Keratinocyte (primary cell): Measurements from ENCODE around the gene TPRX1. TPM values are rescaled to one million over a fixed set of nuclear protein-coding genes. Genes with fewer than 3 reads are reported as not detected.
"Not testable (repeated sequence)": the region's sequence is repeated elsewhere in the genome, so short reads cannot be mapped to it uniquely, and the experiment has no call there.

ENCODE experiments used
- DNase-seq: peaks from one replicate; pipeline ENCODE4 v3.0.0-alpha.2; 2011; ENCODE audit warnings: low read depth, missing footprints, low spot score
- FAIRE-seq: peaks from 2 replicates; lab custom pipeline; 2011; peaks lifted over from hg19 to GRCh38; lab: Jason Lieb, UNC
- H2AFZ ChIP-seq: 2 replicates; pipeline ENCODE4 v1.6.0; 2012; ENCODE audit warnings: low read length, control low read depth, inconsistent platforms; ENCODE audit not compliant: control insufficient read depth
- H3K27ac ChIP-seq: 2 replicates; pipeline ENCODE4 v1.5.1; 2011; ENCODE audit warnings: low read length; ENCODE audit not compliant: control insufficient read depth, insufficient read depth
- H3K27me3 ChIP-seq: 3 replicates; pipeline ENCODE4 v1.6.0; 2011; ENCODE audit warnings: low read length; ENCODE audit not compliant: control insufficient read depth, insufficient read depth; ENCODE audit errors: extremely low read depth
- H3K36me3 ChIP-seq, 2 experiments: 2 replicates in 1 of 2; 3 replicates in 1 of 2; pipeline ENCODE4 v1.5.1; 2011; ENCODE audit warnings: low read length in 2 of 2, mild to moderate bottlenecking in 1 of 2; ENCODE audit not compliant: control insufficient read depth in 2 of 2, insufficient read depth in 2 of 2; ENCODE audit errors: extremely low read depth in 1 of 2
- H3K4me1 ChIP-seq: 3 replicates; pipeline ENCODE4 v1.5.1; 2011; ENCODE audit warnings: low read length; ENCODE audit not compliant: control insufficient read depth, insufficient read depth; ENCODE audit errors: extremely low read depth
- H3K4me2 ChIP-seq: 3 replicates; pipeline ENCODE4 v1.6.0; 2011; ENCODE audit warnings: low read depth, low read length; ENCODE audit not compliant: control insufficient read depth, insufficient read depth; ENCODE audit errors: extremely low read depth
- H3K4me3 ChIP-seq, 3 experiments: fragments of 200-600 bp in 1 of 3; sonication (generic) in 1 of 3; 2 replicates in 2 of 3; 3 replicates in 1 of 3; pipeline ENCODE4 v1.5.1; 2011 to 2016; ENCODE audit warnings: low read length in 3 of 3, mild to moderate bottlenecking in 3 of 3, control low read depth in 2 of 3, inconsistent platforms in 1 of 3, low read depth in 1 of 3, mixed read lengths in 1 of 3, mixed run types in 1 of 3, moderate library complexity in 1 of 3; ENCODE audit not compliant: control insufficient read depth in 2 of 3, insufficient read depth in 2 of 3; ENCODE audit errors: extremely low read depth in 1 of 3
- H3K79me2 ChIP-seq: 2 replicates; pipeline ENCODE4 v1.6.0; 2012; ENCODE audit warnings: low read length; ENCODE audit not compliant: control insufficient read depth, insufficient read depth
- H3K9ac ChIP-seq: 3 replicates; pipeline ENCODE4 v1.6.0; 2011; ENCODE audit warnings: low read length; ENCODE audit not compliant: control insufficient read depth, insufficient read depth; ENCODE audit errors: extremely low read depth
- H3K9me1 ChIP-seq: 3 replicates; pipeline ENCODE4 v1.6.0; 2011; ENCODE audit warnings: low read length; ENCODE audit not compliant: control insufficient read depth, insufficient read depth; ENCODE audit errors: extremely low read depth
- H3K9me3 ChIP-seq: 2 replicates; pipeline ENCODE4 v1.5.1; 2012; ENCODE audit warnings: low read depth, low read length; ENCODE audit not compliant: control insufficient read depth
- H4K20me1 ChIP-seq: 3 replicates; pipeline ENCODE4 v1.6.0; 2011; ENCODE audit warnings: low read length; ENCODE audit not compliant: control insufficient read depth, insufficient read depth; ENCODE audit errors: extremely low read depth
- EZH2 ChIP-seq: IDR thresholded peaks from one replicate; pipeline ENCODE4 v1.6.1; 2012; ENCODE audit warnings: inconsistent platforms, mild to moderate bottlenecking, low read length, moderate library complexity
- dilution Hi-C: fragments of 300-500 bp; cut with MboI; formaldehyde crosslinking; loops from one replicate; pipeline ENCODE4 v1.7.0; 2020; ENCODE audit warnings: low sequenced_read_pairs; ENCODE audit not compliant: extremely low pct_ligation_motif_present
- polyA plus RNA-seq, 5 experiments: library from polyadenylated mRNA; depleted of rRNA in 3 of 5; stranded (reverse) in 3 of 5; stranded (forward) in 1 of 5; unstranded in 1 of 5; fragments of >200 nt; gene quantifications; 1 replicate in 1 of 5; 2 replicates in 3 of 5; 3 replicates in 1 of 5; pipeline versions ENCODE4 v1.2.1 to v1.2.3, GENCODE V29; 2011 to 2012; ENCODE audit warnings: missing spikeins in 2 of 5, low read depth in 1 of 5, low replicate concordance in 1 of 5
- TF ChIP-seq, protein P1 (sequence below), 3 experiments: IDR thresholded peaks in 1 of 3; conservative IDR thresholded peaks in 1 of 3; optimal IDR thresholded peaks in 1 of 3; 2 replicates in 2 of 3; 3 replicates in 1 of 3; pipeline versions ENCODE3 to v1.5.1; 2011; ENCODE audit warnings: low read length in 3 of 3, mild to moderate bottlenecking in 3 of 3, moderate library complexity in 2 of 3, control low read depth in 1 of 3, inconsistent platforms in 1 of 3; ENCODE audit not compliant: insufficient read depth in 2 of 3; ENCODE audit errors: extremely low read depth in 1 of 3

Gene TPRX1
- polyA plus RNA-seq, 1 donor (not counting 4 experiments of a cell fraction or from before 2014, with no cell fraction given): not detected

DNA sequence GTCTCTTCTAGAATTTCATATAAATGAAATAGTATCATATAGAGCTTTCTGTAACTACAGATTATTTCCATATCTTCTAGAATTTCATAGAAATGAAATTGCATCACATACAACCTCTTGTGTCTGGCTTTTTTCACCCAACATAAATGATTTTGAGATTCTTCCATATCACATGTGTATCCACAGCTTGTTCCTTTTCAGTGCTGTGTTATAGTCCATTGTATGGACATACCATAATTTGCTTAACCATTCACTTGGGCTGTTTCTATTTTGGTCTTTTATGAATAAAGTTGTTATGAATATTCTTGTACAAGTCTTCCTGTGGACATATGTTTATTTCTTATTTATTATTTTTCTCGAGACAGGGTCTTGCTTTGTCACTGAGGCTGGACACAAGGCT lies 11.7 kb downstream of the TPRX1 start:
- Histone ChIP-seq H3K4me1 (peaks cover 6% of the 10 kb centered on the region), H2AFZ (no peak overlapping the region), H3K4me3 (no peak overlapping the region), H4K20me1 (no peaks in the 10 kb centered on the region), H3K27ac (no peak overlapping the region), H3K4me2 (no peak overlapping the region), H3K9ac (no peak overlapping the region), H3K36me3 (no peaks in the 10 kb centered on the region), H3K9me1 (no peaks in the 10 kb centered on the region), H3K79me2 (no peaks in the 10 kb centered on the region), H3K9me3 (no peaks in the 10 kb centered on the region), H3K27me3 (no peaks in the 10 kb centered on the region)
- FAIRE-seq (no peak), DNase-seq (no peak)
- TF ChIP-seq, protein P1, sequence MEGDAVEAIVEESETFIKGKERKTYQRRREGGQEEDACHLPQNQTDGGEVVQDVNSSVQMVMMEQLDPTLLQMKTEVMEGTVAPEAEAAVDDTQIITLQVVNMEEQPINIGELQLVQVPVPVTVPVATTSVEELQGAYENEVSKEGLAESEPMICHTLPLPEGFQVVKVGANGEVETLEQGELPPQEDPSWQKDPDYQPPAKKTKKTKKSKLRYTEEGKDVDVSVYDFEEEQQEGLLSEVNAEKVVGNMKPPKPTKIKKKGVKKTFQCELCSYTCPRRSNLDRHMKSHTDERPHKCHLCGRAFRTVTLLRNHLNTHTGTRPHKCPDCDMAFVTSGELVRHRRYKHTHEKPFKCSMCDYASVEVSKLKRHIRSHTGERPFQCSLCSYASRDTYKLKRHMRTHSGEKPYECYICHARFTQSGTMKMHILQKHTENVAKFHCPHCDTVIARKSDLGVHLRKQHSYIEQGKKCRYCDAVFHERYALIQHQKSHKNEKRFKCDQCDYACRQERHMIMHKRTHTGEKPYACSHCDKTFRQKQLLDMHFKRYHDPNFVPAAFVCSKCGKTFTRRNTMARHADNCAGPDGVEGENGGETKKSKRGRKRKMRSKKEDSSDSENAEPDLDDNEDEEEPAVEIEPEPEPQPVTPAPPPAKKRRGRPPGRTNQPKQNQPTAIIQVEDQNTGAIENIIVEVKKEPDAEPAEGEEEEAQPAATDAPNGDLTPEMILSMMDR (optimal IDR thresholded peaks at IDR 0.05 in 1 of 3, IDR thresholded peaks at IDR 0.05 in 1 of 3, conservative IDR thresholded peaks at IDR 0.05 in 1 of 3; ENCODE audit: extremely low read depth in 1 of 3, insufficient read depth in 2 of 3, low read length in 3 of 3): no peak
- TF ChIP-seq EZH2: no peak
- dilution Hi-C loops: no loop called here

DNA sequence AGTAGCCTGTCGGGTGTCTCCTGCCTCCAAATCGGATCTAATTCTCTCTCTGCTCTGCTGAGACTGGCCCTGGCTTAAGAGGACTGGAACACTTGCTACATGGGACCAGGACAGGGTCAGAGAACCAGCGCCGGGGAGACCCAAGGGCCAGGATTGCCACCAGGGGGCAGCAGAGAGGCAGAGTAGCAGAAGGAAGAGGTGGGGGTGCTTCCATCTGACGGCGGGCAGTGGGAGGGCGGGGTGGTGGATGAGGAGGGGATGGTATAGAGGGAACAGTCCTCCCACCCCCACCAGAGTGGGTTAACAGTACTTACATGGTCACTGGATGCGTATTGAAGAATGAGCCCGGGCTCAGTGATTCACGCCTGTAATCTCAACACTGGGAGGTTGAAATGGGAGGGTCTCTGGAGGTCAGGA lies 13.9 kb downstream of the TPRX1 start:
- H3K27me3 ChIP-seq: no peaks in the 10 kb centered on the region
- no peak overlapping the region for H2AFZ ChIP-seq
- no peaks in the 10 kb centered on the region for H3K9me3 ChIP-seq
- FAIRE-seq (no peak), DNase-seq (no peak)
- no peak overlapping the region for H3K4me2 ChIP-seq
- H3K27ac ChIP-seq: no peak overlapping the region
- no peak overlapping the region for H3K9ac ChIP-seq
- no peaks in the 10 kb centered on the region for H3K79me2 ChIP-seq
- no peaks in the 10 kb centered on the region for H4K20me1 ChIP-seq
- H3K36me3 ChIP-seq: peaks cover 0 to 3% of the 10 kb centered on the region in 2 experiments
- dilution Hi-C loops: no loop called here
- H3K9me1 ChIP-seq: no peaks in the 10 kb centered on the region
- peaks cover 6% of the 10 kb centered on the region for H3K4me1 ChIP-seq
- H3K4me3 ChIP-seq: no peak overlapping the region
- TF ChIP-seq EZH2: no peak
- TF ChIP-seq, protein P1 (optimal IDR thresholded peaks at IDR 0.05 in 1 of 3, IDR thresholded peaks at IDR 0.05 in 1 of 3, conservative IDR thresholded peaks at IDR 0.05 in 1 of 3; ENCODE audit: extremely low read depth in 1 of 3, insufficient read depth in 2 of 3, low read length in 3 of 3): peak; percentile 79 to 95 (median 87)

DNA sequence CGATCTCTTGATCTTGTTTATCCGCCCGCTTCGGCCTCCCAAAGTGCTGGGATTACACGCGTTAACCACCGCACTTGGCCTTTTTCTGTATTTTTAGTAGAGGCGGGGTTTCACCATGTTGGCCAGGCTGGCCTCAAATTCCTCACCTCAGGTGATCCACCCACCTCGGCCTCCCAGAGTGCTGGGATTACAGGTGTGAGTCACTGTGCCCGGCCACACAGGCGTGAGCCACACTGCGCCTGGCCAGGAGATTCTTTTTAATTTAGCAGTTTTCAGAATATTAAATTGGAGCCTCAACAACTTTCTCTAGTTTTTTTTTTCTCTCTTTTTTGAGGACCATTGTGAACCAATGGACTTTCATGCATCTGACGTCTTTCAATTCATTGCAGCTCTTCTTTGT lies 14.5 kb downstream of the TPRX1 start:
- not testable (repeated sequence) for H3K79me2 ChIP-seq

DNA sequence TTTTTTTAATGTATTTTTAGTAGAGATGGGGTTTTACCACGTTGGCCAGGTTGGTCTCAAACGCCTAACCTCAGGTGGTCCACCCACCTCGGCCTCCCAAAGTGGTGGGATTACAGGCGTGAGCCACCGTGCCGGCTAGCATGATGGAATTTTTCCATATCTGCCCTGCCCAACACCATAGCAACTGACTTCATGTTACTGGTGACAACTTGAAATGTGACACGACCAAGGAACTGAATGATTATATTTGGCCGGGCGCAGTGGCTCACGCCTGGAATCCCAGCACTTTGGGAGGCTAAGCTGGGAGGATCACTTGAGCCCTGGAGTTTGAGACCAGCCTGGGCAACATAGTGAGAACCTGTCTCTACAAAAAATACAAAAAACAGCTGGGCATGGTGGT lies 17.0 kb downstream of the TPRX1 start:
- H3K27me3 ChIP-seq, DNase-seq: not testable (repeated sequence)

More for the DNA sequence above, 14.5 kb downstream of the TPRX1 start:
- H3K4me1 ChIP-seq, H2AFZ ChIP-seq, H3K9me1 ChIP-seq, DNase-seq, dilution Hi-C loops, H3K9ac ChIP-seq, H3K9me3 ChIP-seq, FAIRE-seq, H3K27me3 ChIP-seq, H4K20me1 ChIP-seq, H3K27ac ChIP-seq, H3K4me2 ChIP-seq, H3K36me3 ChIP-seq, H3K4me3 ChIP-seq: not testable (repeated sequence)

More for the DNA sequence above, 17.0 kb downstream of the TPRX1 start:
- H3K4me3 ChIP-seq, H3K79me2 ChIP-seq, H3K27ac ChIP-seq, H3K9me3 ChIP-seq, H4K20me1 ChIP-seq, dilution Hi-C loops, H3K9me1 ChIP-seq, H3K4me2 ChIP-seq, H2AFZ ChIP-seq, FAIRE-seq, H3K9ac ChIP-seq, H3K4me1 ChIP-seq: not testable (repeated sequence)
- peaks cover 14 to 15% of the 10 kb centered on the region in 2 experiments for H3K36me3 ChIP-seq
